GM19455 (cell line): Measurements from ENCODE around the gene GLYR1.
A peak's percentile ranks its signal among the peaks of the same experiment; 100 is the strongest.

ENCODE experiments used
- ATAC-seq: cut with Tn5 transposase; IDR thresholded peaks from one replicate; pipeline ENCODE4 v1.9.1; 2021; ENCODE audit not compliant: unreplicated experiment

The GLYR1 gene

GRCh38 chr16:4852221-4852872, 5.3 kb upstream of the GLYR1 start:
- ATAC-seq: no peak

GRCh38 chr16:4850211-4850610, 3.1 kb upstream of the GLYR1 start:
- no peak for ATAC-seq

DNA sequence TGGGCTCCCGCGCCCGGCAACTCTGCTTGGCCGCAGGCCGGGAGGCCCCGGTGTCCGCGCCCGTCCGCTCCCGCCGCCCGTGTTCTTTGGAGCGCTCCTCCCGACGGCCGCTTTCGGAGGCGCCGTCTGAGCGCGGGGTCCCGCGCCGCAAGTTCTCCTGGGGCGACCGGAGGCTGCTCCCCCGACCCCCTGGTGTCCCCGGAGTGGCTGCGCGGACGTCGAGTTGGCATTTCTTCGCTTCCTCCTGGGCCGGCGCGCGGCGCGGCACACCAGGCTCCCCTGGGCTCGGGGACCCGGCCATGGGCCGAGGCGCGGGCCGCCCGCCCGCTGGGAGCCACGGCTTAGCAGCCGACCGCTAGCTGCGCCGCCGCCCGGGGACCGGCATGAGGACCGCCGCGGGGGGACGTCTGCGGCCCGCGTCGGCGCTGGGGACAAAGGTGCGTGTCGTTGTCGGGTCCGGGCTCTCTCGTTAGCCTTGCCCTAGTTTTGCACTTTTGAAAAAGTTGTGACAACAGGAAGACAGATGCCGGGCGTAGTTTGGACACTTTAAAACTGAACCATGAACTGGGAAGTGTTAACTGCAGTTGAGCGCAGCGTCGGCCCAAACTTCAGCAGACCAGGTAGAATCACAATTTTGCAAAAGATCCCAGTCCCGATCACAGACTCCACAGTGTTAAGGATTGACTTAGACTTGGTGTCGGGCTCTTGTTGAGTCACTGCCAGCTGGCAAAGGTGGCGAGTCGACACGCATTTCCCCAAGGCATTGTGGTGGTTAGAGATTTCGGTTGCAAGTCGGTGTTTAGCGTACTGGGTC, 893 bp upstream of the GLYR1 start:
- ATAC-seq: peak; percentile 28

DNA sequence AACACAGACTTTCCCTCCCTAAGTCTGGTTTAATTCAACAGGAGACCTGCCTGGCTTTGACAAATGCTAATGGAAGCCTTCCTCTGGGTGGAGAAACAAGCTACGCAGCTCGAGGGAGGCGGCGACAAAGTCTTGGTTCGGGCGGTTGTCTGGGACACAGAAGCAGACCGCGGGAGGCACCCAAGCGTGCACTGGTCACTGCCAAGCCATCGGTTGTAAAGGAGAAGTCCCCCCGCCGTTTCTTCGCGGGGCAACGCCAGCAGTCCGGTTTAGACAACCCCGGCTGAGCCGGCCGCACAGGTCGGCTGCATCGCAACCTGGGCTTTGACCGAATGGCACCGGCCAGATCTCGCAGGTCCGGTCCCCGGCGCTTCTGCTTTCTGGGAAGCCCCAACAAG, 586 bp downstream of the GLYR1 start:
- ATAC-seq: peak; percentile 17

DNA sequence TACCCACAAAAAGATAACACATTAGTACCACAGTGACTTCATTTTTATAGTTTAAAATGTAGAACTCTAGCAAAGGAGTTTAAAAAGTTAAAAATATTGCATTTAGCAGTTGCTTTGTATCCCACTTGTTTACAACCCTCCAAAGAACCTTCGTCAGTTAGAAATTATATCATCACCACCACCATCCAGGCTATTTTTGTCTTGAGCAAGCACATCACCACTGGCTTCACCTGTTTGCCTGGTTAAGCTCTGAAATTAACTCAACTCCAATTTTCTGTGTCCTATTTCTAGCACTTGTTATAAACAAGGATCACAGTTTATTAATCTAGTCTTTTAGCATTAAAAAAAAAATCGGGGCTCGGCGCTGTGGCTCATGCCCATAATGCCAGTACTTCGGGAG, 6.1 kb downstream of the GLYR1 start:
- no peak for ATAC-seq

DNA sequence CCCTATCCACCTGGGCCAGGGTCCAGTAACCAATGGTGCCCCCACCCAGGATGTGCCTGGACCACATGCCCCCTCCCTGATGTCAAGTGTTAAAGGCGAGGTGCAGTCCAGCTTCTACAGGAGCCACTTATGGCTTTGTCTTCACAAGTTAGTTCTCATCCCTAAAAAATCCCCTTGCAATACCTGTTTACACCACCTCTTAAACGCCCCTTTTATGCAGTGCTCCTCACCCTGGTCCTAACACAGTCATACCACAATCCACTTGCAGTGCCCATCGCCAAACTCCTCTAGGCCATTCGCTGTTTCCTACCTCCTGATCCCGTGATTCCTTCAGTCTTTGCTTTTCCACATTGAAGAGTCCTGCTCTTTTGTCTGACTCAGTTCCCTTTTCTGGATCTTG, 7.1 kb downstream of the GLYR1 start:
- ATAC-seq: no peak

- no peak for ATAC-seq
Measured at GRCh38 chr16:4837733-4838501, 9.2 kb downstream of the GLYR1 start.

GRCh38 chr16:4836727-4837126, 10.4 kb downstream of the GLYR1 start:
- no peak for ATAC-seq

DNA sequence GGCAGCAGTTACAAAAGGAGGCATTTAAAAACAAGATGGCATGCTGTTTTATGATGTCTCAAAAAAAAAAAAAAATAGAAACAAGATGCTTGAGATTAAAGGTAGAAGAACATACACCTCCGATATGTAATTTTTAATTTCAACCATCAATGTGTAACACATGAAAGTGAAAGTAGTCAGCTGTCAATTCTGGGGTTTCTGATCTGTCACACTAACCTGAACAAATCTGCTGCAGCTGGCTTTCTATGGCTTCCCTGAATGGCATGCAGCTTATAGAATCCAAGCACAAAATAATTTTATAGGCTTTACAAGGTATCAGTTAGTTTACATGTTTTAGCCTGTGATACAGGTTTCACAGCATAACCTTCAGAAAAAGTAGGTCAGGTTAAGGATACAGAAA, 13.5 kb downstream of the GLYR1 start:
- no peak for ATAC-seq

DNA sequence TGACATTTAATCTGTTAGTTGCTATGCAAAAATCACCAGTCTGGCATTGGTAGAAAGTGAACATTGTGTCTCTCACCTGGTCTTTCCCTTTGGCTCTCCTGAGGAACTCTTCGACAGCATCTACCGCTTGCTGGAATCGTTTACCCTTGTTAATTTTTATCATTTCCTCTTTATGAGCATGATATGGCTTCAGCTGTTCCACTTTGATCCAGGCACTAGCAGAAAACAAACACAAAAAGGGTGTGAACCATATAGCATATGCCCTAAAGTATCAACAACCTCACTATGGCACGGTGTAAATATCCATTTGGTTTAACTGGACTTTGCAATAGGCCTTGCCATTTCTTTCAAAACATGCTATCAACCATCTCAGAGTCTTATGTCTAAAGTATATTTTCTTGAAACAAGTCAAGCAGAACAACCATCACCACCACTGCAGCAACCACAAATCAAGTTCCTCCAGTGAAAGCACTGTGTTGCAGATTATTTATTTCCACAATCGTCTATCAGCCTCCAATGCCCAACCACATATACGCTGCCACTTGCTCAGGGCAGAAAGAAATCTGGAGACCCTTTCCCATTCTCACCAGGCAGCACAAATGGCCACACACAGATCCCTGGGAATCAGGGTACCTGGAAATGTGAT, 14.3 kb downstream of the GLYR1 start:
- ATAC-seq: no peak

GRCh38 chr16:4831616-4832015, 15.5 kb downstream of the GLYR1 start:
- no peak for ATAC-seq

- ATAC-seq: no peak
Measured at GRCh38 chr16:4830408-4830807, 16.7 kb downstream of the GLYR1 start.

- no peak for ATAC-seq
Measured at GRCh38 chr16:4828567-4829321, 18.3 kb downstream of the GLYR1 start.

DNA sequence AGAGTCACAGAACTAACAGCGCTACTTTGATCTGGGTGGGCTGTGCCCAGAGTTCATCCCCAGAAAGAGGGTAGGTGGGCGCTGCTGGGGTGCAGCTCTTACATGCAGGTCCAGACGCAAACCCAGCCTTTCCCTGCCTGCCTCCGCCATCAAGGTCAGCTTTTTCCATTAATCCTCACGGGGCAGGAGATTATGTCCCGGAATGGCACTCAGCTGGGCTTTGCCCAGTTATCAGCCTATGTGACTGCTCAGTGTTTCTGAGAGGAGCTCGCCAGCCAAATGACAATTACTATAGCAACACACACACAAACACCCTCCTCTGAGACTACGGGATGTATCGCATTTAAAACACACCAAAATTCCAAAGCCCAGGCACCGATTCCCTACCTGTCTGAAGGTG, 20.1 kb downstream of the GLYR1 start:
- no peak for ATAC-seq

DNA sequence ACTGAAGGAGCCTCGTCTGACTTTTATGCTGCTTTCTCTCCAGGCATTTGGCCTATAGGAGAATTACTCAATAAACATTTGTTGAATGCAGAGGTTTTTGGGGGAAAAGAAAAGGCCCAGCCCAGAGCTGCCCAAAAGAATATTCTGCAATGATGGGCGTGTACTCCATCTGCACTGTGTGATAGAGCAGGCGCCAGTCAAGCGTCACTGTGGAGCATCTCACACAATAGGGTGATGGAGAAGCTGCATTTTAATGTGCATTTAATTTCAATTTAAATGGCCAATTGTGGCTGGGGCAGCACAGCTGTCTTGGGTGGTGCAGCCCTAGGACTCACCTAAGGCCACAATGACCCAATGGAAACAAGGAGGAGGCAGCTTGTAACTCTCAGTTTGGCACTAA, 20.6 kb downstream of the GLYR1 start:
- ATAC-seq: no peak

DNA sequence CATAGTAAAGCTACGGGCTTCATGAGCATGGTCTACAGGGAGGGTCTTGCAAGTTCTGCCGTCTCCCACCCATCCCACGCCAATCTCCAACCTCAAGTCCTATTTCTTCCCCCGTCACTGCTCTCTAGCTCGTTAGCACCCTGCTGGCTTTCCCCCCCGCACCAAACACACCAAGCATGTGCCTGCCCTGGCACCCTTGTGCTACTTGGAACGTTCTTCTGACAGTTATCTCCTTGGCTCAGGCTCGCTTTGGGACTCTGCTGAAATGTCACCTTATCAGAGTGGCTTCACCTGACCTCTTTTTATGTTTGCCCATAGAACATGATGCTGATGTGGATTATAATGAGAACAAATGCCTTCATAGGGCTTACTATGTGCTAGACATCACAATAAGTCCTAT, 21.9 kb downstream of the GLYR1 start:
- no peak for ATAC-seq

- ATAC-seq: no peak
Measured at GRCh38 chr16:4820652-4821051, 26.4 kb downstream of the GLYR1 start.

- ATAC-seq: no peak
Measured at GRCh38 chr16:4814542-4815173, 32.4 kb downstream of the GLYR1 start.

DNA sequence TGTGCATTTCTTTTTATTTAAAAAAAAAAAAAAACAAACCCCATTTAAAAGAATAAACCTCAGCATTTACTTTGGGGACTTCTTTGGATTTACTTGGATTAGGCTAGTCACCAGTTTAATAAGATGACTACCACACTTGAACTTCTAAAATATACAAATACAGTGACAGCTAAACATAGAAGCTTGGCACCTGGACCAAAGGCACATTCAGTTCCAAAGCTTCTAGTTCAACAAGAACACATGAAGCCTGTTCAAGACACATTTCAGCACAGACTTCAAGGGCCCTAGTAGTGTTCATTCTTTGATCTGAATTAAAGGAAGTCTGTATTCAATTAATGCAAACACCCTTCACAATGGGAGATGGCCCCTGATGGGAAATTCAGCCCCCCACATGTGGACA, 33.0 kb downstream of the GLYR1 start:
- ATAC-seq: no peak
